GM12875 (cell line): Measurements from ENCODE around the gene FANCC.

Experiments used
- H3K4me3 ChIP-seq: one replicate; pipeline ENCODE4 v1.5.1; 2011; ENCODE audit warnings: low read depth, low read length, control low read depth
- TF ChIP-seq, protein P1 (sequence below): IDR thresholded peaks from 2 replicates; pipeline ENCODE4 v1.5.1; 2011; ENCODE audit warnings: low read depth, mild to moderate bottlenecking, control low read depth, inconsistent platforms, low read length, moderate library complexity, borderline replicate concordance; ENCODE audit not compliant: insufficient read depth

FANCC gene

DNA sequence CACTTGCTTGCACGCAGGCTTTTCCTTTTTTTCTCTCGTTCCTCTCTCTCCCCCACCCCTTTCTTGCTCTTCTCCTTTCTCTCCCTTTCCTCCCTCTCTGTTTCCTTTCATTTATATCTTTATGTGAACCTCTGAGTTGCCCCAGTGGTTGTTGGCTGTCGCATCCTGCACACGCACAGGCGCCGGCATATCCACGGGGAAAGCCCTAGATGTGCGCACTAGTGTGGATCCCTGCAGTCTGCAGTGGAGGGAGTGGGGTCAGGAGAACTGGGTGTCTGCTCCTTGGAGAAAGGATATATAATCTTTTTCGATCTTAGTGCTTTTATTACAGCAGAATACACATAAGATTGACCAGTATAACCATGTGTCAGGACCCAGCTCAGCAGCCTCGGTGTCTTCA, 223.5 kb downstream of the FANCC start:
- no peak overlapping the region for H3K4me3 ChIP-seq
- TF ChIP-seq, protein P1, sequence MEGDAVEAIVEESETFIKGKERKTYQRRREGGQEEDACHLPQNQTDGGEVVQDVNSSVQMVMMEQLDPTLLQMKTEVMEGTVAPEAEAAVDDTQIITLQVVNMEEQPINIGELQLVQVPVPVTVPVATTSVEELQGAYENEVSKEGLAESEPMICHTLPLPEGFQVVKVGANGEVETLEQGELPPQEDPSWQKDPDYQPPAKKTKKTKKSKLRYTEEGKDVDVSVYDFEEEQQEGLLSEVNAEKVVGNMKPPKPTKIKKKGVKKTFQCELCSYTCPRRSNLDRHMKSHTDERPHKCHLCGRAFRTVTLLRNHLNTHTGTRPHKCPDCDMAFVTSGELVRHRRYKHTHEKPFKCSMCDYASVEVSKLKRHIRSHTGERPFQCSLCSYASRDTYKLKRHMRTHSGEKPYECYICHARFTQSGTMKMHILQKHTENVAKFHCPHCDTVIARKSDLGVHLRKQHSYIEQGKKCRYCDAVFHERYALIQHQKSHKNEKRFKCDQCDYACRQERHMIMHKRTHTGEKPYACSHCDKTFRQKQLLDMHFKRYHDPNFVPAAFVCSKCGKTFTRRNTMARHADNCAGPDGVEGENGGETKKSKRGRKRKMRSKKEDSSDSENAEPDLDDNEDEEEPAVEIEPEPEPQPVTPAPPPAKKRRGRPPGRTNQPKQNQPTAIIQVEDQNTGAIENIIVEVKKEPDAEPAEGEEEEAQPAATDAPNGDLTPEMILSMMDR, result no peak

DNA sequence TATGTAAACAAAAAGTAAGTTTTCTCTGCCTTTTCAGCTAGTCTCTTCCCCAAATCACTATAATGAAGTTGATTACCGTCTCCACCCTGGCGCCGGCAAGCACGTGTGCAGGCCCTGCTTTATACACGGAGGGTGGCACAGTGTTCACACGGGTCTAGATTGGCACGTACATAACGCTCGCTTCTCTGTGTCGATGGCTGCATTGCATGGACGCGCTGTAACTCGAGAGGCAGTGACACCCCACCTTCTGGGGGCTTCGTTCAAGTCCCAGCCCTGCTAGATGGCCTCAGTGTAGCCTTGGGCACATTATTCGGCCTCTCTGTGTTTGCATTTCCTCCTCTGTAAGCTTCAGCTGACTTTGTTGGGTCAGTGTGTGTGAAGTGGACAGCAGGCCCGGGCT, 223.9 kb downstream of the FANCC start:
- no peak overlapping the region for H3K4me3 ChIP-seq
- TF ChIP-seq, protein P1, result no peak

DNA sequence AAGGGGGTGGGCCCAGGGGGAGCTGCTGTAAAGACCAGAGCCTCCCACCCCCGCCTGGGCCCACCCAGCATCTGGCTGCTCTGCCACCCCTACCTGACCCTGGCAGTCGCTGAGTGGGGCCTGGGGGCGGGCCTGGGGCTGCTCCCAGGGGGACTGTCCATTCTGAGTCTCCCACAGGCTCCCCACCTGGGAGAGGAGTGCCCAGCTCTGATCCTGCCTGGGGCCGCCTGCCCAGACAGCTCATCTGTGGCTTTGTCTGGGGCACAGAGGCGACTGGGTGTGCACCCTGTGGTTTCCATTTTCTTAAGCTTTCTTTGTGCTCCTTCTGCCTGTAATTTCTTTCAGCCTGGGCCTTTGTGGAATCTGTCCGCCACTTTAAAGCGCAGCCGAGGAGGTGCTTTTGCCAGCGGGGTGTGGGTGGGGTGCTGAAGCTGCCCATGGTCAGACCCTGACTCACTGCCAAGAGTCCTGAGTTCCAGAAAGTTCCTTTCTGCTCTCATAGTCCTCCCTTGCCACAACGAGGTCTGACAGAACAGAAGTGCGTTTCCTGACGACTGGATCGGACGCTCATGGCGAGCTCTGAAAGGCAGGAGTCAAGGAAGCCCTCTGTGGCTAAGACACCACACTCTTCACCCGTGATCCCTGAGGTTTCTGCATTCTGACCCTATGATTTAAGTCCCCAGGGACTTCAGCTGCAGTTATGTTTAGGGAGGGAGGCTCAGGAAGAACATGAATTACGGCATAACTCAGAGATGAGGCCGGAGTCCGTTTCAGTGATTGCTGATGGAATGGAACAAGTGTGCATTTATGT, 225.0 kb downstream of the FANCC start:
- H3K4me3 ChIP-seq, result no peak overlapping the region
- TF ChIP-seq, protein P1, result no peak

DNA sequence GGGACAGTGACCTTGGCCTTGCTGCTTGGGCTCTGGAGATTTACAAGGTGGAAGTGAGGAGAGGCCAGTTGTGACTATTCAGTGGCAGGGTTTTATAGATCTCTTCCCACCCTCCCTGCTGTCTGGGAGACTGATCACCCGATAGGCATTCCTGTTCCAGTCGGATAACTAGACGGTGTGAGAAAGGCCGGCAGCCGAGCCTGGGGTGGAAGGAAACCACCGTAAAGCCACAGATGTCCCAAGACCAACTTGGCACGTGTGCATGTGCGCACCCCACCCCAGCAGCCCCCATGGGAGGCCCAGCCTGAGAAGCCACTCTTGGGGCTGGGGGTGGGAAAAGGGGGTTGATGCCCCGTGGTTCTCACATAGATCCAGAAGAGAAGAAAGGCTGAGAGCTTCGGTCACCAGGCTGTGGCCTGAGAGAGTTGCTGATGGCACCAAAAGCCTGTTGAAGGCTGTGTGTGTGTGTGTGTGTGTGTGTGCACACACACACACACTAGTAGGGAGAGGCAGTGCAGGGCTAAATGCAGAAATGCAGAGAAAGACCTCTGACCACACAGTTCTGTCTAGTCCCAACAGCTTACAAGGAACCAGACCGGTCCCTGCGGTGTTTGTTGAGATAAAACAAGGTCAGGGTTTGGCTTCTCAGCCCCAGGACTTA, 225.8 kb downstream of the FANCC start:
- no peak overlapping the region for H3K4me3 ChIP-seq
- TF ChIP-seq, protein P1, result no peak

DNA sequence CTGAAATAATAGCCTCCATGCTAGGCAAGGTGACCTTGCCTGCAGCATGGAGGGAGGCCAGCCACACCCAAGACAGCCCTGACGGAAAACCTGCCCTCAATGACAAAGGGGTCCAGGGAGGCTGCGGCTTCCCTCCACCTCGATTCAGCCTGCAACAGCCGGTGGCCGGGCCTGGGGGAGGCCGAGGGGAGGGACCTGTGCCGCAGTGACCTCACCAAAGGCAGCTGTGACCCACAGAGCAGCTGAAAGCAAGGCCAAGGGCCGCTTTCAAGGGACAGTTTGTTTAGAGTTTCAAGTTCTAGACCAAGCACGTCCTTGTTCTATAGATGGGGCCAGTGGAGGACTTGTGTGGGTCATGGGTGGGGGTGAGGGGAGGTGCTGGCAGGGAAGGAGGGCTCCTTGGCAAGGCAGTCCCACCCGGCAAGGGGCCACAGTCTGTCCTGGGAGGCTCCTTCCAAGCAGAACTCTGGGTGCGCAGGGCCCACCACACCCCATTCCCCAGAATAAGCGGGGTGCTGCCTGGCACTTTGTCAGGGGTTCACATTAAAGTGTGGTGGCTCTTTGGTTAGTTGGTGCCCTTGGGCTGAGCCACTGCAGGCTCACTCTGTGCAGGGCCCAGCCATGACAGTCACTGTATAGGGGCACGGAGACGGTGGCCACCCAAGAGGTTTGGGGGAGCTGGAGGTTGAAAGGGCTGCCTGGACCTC, 226.5 kb downstream of the FANCC start:
- TF ChIP-seq, protein P1, result no peak
- no peak overlapping the region for H3K4me3 ChIP-seq

DNA sequence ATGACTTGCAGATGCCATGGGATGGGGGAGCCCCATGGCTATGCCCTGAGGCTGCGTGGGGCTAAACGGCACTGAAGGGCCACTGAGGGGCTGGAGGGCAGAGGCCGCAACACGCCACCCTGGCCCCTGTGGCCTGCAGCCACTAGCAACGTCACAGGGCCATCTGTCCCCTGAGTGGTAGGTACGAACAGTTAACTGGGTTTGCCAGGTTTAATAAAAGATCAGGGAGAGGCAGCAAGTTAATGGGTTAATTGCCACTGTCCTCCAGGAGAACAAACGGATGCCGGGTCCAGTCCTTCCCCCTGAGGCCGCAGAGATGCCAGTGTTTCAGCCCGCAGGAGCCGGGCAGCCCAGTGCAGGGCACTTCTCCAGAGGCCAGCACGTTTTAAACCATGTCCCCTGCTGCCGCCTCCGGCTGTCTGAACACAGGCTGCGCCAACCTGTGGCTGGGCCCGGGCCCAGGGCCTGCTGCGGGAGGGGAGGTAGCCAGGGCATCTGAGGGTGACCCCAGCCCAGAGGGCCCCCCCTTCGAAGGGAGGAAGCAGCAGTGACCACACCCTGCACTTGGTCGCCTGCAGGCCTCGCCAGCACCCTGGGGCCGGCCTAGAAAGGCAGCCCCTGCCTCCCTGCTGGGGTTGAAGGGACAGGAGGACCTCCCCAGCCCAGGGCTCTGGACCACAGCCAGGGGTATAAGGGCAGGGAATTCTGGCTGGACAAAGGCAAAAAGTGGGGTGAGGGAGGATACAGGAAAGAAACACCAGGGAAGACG, 227.3 kb downstream of the FANCC start:
- TF ChIP-seq, protein P1, result no peak
- no peak overlapping the region for H3K4me3 ChIP-seq
